ENCODE results near the gene LYVE1. TPM values are rescaled to one million over a fixed set of nuclear protein-coding genes. Genes with fewer than 3 reads are reported as not detected.

The LYVE1 gene
- total RNA-seq, 4 donors from 2014 or later = 0.42 to 66.8 (median 21.6) TPM

DNA sequence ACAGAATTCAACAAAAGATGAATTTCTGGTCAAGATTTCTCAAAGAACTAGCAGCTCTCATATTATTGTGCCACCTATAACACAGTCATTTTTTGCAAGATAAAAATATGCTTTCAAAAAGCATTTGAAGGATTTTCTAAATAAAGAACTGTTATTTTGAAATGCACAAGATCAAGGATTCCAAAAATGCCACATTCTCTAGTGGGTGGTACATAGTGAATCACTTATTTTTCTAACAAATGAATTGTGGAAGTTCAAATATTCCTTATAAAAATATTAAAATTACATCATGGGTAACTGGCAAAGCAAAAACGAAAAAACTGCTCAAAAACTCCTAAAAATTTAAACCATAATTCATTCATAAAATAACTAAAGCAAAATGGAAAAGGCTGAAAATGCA lies 29.5 kb downstream of the LYVE1 start:
- DNase-seq = no peak
- TF ChIP-seq, protein P1, sequence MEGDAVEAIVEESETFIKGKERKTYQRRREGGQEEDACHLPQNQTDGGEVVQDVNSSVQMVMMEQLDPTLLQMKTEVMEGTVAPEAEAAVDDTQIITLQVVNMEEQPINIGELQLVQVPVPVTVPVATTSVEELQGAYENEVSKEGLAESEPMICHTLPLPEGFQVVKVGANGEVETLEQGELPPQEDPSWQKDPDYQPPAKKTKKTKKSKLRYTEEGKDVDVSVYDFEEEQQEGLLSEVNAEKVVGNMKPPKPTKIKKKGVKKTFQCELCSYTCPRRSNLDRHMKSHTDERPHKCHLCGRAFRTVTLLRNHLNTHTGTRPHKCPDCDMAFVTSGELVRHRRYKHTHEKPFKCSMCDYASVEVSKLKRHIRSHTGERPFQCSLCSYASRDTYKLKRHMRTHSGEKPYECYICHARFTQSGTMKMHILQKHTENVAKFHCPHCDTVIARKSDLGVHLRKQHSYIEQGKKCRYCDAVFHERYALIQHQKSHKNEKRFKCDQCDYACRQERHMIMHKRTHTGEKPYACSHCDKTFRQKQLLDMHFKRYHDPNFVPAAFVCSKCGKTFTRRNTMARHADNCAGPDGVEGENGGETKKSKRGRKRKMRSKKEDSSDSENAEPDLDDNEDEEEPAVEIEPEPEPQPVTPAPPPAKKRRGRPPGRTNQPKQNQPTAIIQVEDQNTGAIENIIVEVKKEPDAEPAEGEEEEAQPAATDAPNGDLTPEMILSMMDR (IDR thresholded peaks at IDR 0.05) = no peak
- no peak for TF ChIP-seq POLR2A (IDR thresholded peaks at IDR 0.05)
- no peaks in the 10 kb centered on the region for H3K9me3 ChIP-seq
- intact Hi-C loops (cut with DNase I) = no loop called here
- no peak overlapping the region for H3K27ac ChIP-seq
- 48 to 62% methylated on average over 1 of the region's 1 CpG for WGBS, 2 donors
- no peak overlapping the region for H3K4me3 ChIP-seq
- H3K27me3 ChIP-seq = no peaks in the 10 kb centered on the region
- peaks cover 0 to under 1% (median 0%) of the 10 kb centered on the region in 3 donors for H3K36me3 ChIP-seq
- H3K4me1 ChIP-seq = peaks cover 0 to 45% (median 17%) of the 10 kb centered on the region in 3 donors

DNA sequence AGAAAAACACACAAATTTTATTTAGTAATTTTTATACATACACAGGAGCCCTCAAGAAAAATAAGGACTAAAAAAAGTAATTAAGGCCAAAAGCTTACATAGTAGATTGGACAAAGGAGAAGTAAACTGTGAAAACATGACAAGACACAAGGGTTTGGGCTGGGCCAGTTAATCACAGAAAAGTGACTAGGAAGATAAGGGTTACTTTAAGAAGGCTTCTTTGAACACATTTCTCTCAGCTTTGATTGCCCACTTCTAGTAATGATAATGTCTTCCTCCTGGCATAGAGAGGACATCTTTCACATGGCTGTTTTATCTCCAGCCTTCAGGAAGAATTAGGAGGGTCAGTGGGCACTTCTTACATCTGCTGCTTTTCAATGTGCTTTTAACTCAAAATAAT lies 30.9 kb downstream of the LYVE1 start:
- no peak for TF ChIP-seq POLR2A (IDR thresholded peaks at IDR 0.05)
- TF ChIP-seq, protein P1 (IDR thresholded peaks at IDR 0.05) = no peak
- intact Hi-C loops (cut with DNase I) = no loop called here
- no peak for DNase-seq
- no peak overlapping the region for H3K4me3 ChIP-seq
- H3K9me3 ChIP-seq = no peaks in the 10 kb centered on the region
- peaks cover 0 to 14% (median 0%) of the 10 kb centered on the region in 3 donors for H3K36me3 ChIP-seq
- peaks cover 0 to 45% (median 17%) of the 10 kb centered on the region in 3 donors for H3K4me1 ChIP-seq
- H3K27me3 ChIP-seq = no peaks in the 10 kb centered on the region
- no peak overlapping the region for H3K27ac ChIP-seq

DNA sequence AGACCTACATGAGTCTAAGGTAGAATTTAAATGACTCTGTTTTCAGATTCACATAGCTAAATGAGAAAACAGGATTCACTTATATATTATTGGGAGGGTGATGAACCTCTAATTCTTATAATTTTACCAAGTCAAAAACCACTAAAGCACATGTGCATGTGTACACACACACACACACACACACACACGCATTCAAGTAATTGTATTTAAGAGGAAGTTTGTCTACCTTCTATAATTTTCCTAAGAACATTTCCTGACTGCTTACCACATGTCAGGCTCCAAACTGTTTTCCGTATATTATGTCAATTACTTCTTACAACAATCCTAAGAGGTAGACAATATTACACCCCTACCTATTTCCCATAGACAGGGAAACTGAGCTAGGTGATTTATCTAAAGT lies 34.1 kb downstream of the LYVE1 start:
- Histone ChIP-seq H3K27ac (no peak overlapping the region), H3K27me3 (no peaks in the 10 kb centered on the region), H3K9me3 (no peaks in the 10 kb centered on the region), H3K36me3 (peaks cover 0 to 47% (median 3%) of the 10 kb centered on the region in 3 donors), H3K4me3 (no peak overlapping the region), H3K4me1 (peaks cover 4 to 33% (median 9%) of the 10 kb centered on the region in 3 donors)
- DNase-seq = no peak
- 71 to 81% methylated on average over 2 of the region's 2 CpGs for WGBS, 2 donors
- intact Hi-C loops (cut with DNase I) = no loop called here
- TF ChIP-seq, protein P1 (IDR thresholded peaks at IDR 0.05) = no peak
- TF ChIP-seq POLR2A (IDR thresholded peaks at IDR 0.05) = no peak

DNA sequence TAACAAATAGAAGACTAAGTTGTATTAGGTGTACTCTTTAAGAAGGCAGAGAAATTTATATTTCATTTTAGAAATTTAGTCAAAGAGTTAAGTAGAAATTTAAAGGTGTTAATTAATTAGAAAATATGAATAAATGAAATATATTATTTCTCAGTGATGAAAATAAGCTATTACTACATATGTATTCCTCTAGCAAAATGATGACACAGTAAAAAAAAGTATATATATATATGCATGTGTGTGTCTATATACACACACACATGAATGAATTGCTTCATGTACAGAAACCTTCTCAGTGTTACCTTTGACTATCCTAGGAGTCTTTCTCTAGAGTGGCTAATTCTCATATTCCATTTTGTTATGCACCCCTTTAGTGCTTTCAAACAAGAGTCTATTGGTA lies 35.1 kb downstream of the LYVE1 start:
- no peak for TF ChIP-seq POLR2A (IDR thresholded peaks at IDR 0.05)
- TF ChIP-seq, protein P1 (IDR thresholded peaks at IDR 0.05) = no peak
- H3K36me3 ChIP-seq = peaks cover 0 to 57% (median 3%) of the 10 kb centered on the region in 3 donors
- H3K27me3 ChIP-seq = no peaks in the 10 kb centered on the region
- no peak overlapping the region for H3K4me3 ChIP-seq
- no peak overlapping the region for H3K27ac ChIP-seq
- DNase-seq = no peak
- intact Hi-C loops (cut with DNase I) = no loop called here
- peaks cover 0 to 33% (median 4%) of the 10 kb centered on the region in 3 donors for H3K4me1 ChIP-seq
- H3K9me3 ChIP-seq = no peaks in the 10 kb centered on the region

DNA sequence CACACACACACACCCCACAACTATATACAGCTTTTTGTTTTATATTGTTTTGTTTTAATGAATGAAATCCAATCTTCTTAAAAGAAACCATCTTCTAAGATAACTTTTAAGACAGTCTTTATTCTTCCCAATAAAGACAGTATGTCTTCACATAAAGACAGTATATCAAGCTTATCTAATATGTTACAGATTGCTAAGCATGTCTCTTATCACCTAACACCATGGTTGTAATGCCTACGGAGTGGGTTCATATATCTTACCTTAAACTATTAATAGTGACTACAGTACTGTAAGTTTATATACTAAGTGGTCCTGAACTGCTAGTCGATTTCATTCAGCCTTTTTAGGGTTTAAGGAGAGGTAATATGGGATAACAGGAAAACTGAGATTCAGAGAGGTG lies 35.9 kb downstream of the LYVE1 start:
- TF ChIP-seq, protein P1 (IDR thresholded peaks at IDR 0.05) = no peak
- TF ChIP-seq POLR2A (IDR thresholded peaks at IDR 0.05) = no peak
- Histone ChIP-seq H3K27me3 (no peaks in the 10 kb centered on the region), H3K27ac (no peak overlapping the region), H3K4me1 (peaks cover 0 to 37% (median 4%) of the 10 kb centered on the region in 3 donors), H3K36me3 (peaks cover 0 to 62% (median 3%) of the 10 kb centered on the region in 3 donors), H3K4me3 (no peak overlapping the region), H3K9me3 (no peaks in the 10 kb centered on the region)
- intact Hi-C loops (cut with DNase I) = no loop called here
- WGBS, 2 donors = 65 to 90% methylated on average over 2 of the region's 2 CpGs
- DNase-seq = no peak

Measured in esophagus squamous epithelium (tissue), 5 donors.